Measurements from ENCODE around the gene IL17RD.

GRCh38 chr3:57078344-57078634 is 86.9 kb downstream of the IL17RD start:
- TF ChIP-seq CTCF (IDR thresholded peaks at IDR 0.05) (no peak), POLR2A (IDR thresholded peaks at IDR 0.05) (no peak)
